ENCODE results near the gene PHTF2. TPM values are rescaled to one million over a fixed set of nuclear protein-coding genes. Genes with fewer than 3 reads are reported as not detected.

The PHTF2 gene
- total and polyA plus RNA-seq, 2 donors (not counting 3 experiments of a cell fraction or from before 2014, with no cell fraction given) = 13.3 to 21.4 TPM

GRCh38 chr7:77888998-77889397 is 90.4 kb downstream of the PHTF2 start:
- TF ChIP-seq CTCF (IDR thresholded peaks at IDR 0.05; ENCODE audit: extremely low read depth in 1 of 2, insufficient read depth in 1 of 2, low read depth in 1 of 2, low read length in 2 of 2) (no peak), POLR2AphosphoS5 (IDR thresholded peaks at IDR 0.05; ENCODE audit: insufficient read depth, low read depth, low read length) (no peak), MAX (IDR thresholded peaks at IDR 0.05; ENCODE audit: insufficient read depth, insufficient read length) (no peak), JUN (IDR thresholded peaks at IDR 0.05; ENCODE audit: borderline replicate concordance, insufficient read depth, insufficient read length, low read depth) (no peak), GATA2 (IDR thresholded peaks at IDR 0.05; ENCODE audit: insufficient read depth, insufficient read length, low read depth, low read length) (no peak), MYC (IDR thresholded peaks at IDR 0.05; ENCODE audit: low read depth, low read length) (no peak), FOS (IDR thresholded peaks at IDR 0.05; ENCODE audit: borderline replicate concordance, insufficient read depth, low read length) (no peak), EZH2 (IDR thresholded peaks at IDR 0.05; ENCODE audit: borderline replicate concordance, low read depth, low read length, severe bottlenecking) (no peak), POLR2A (IDR thresholded peaks at IDR 0.05; ENCODE audit: low read depth, low read length) (no peak)
- Histone ChIP-seq H3K9ac (replicated peaks; ENCODE audit: extremely low read depth, insufficient read depth, low read length) (no peak overlapping the region), H3K9me3 (replicated peaks; ENCODE audit: control insufficient read depth, insufficient read depth, low read length) (no peaks in the 10 kb centered on the region), H3K27ac (ENCODE audit: insufficient read depth, low read depth, low read length) (no peak overlapping the region), H3K9me1 (replicated peaks; ENCODE audit: control insufficient read depth, extremely low read depth, insufficient read depth, low read length) (peaks cover 2% of the 10 kb centered on the region), H3K27me3 (ENCODE audit: control insufficient read depth in 2 of 2, insufficient read depth in 2 of 2, low read length in 2 of 2) (no peaks in the 10 kb centered on the region), H3K36me3 (ENCODE audit: control insufficient read depth in 2 of 2, extremely low read depth in 1 of 2, insufficient read depth in 2 of 2, low read length in 2 of 2) (no peaks in the 10 kb centered on the region), H3K4me1 (ENCODE audit: control insufficient read depth, extremely low read depth, insufficient read depth, low read length) (no peaks in the 10 kb centered on the region), H4K20me1 (replicated peaks; ENCODE audit: control insufficient read depth, extremely low read depth, insufficient read depth, low read length) (no peaks in the 10 kb centered on the region), H3K4me3 (replicated peaks in 1 of 3; ENCODE audit: insufficient read depth in 1 of 3, low read depth in 1 of 3, low read length in 3 of 3) (no peak overlapping the region), H2AFZ (ENCODE audit: low read depth, low read length) (no peak overlapping the region), H3K79me2 (ENCODE audit: control insufficient read depth, insufficient read depth, low read length) (no peaks in the 10 kb centered on the region), H3K4me2 (ENCODE audit: insufficient read depth, low read length) (no peak overlapping the region)
- BruUV-seq (replicated peaks) = no TSS peak
- ChIA-PET CTCF (no interaction called here), POLR2A (no interaction called here)
- intact Hi-C loops (cut with micrococcal nuclease) (no loop called here), dilution Hi-C loops (cut with MboI; ENCODE audit: extremely low pct_ligation_motif_present, low sequenced_read_pairs) (no loop called here)
- DNase-seq (ENCODE audit: low read depth, low spot score) = no peak
- no peak for FAIRE-seq
